HG03558 (cell line): ENCODE data around the gene SORCS1.

Source experiments
- ATAC-seq: cut with Tn5 transposase; IDR thresholded peaks from one replicate; pipeline ENCODE4 v1.9.1; 2021; ENCODE audit warnings: moderate number of reproducible peaks; ENCODE audit not compliant: unreplicated experiment; ENCODE audit errors: extremely low read depth

Gene SORCS1

DNA sequence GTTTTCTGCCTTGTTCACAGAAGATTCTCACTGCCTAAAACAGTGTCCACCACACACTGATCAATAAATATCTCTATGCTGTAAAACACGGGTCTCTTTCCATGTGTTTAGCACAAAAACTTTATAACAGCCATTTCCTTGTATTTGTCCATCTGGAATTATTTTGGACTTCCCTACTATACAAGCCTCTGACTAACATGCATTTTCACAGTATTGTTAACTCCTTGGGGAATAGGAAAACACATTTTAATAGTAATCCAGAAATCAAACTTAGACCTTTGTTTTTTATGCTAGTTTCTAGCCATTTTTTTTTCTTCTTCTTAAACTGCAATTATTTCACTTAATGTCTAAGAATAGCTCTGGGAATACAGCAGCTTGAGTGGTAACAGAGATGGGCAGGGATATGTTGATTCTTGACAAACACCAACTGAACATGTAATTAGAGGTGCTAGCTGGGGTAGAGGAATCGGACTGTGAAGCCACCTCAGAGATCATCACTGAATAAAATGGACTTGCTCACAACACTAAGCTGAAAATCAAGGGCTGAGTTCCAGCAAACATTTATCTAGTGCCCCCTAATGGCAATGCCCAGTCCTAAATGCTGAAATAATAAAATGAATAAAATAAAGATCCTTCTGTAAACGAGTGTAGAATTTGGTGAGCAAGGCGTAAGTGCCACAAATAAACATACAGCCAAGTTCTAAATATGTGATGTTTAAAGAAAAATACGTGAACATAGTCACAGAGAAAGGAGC lies 593.1 kb downstream of the SORCS1 start:
- ATAC-seq = no peak

DNA sequence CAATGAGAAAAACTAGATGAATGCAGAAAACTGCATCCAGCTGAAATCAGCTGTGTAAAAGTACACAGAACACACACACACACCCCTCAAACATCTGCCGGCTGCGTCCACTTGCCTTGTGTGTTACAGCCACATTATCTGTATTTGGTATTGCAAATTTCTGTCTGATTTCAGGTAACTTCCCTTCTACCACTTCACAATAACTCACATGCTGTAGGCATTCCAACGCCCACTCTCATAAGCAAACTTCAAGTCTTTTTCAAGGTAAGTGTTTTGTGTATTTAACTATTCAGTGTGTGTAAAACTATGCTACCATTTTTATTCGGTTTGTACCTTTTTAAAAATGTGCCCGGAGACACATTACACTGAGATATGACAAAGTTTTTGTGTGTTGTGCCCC lies 594.2 kb downstream of the SORCS1 start:
- no peak for ATAC-seq

DNA sequence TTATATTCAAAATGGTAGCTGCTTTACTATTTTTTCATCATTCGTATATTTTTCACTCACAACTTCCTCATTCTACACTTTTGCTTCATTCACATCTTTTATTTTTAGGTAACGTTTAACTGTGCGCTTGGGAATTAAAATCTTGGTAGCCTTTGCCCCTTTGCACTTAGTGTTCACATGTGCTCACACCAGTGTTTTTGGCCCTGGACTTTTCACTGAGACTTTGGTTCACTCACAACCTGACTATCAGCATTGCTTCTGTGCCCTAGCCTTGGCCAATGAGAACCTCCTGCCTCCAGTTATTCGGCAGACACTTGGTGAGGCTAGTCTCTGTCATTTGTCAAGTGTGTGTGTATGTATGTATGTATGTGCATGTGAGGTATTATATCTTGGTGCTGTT lies 596.9 kb downstream of the SORCS1 start:
- ATAC-seq = no peak

DNA sequence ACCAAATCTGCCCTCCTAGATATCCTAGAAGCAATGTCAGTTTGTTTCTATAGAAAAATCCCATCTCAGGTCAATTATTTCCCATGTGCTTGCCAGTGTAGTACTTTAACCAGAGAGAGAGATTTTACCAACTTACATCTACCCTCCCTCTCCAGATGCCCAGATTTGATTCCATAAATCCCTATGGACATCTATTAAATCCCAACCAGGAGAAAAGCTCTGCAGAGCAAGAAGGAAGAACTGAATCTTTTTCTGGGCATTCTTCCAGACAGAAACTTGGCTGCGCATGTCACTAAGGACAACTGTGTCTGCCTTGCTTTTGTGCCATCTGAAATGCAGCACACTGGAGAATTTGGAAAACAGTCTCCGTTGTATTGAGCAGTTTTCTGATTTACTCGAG lies 597.6 kb downstream of the SORCS1 start:
- no peak for ATAC-seq

GRCh38 chr10:106565546-106565945 lies 599.0 kb downstream of the SORCS1 start:
- no peak for ATAC-seq

DNA sequence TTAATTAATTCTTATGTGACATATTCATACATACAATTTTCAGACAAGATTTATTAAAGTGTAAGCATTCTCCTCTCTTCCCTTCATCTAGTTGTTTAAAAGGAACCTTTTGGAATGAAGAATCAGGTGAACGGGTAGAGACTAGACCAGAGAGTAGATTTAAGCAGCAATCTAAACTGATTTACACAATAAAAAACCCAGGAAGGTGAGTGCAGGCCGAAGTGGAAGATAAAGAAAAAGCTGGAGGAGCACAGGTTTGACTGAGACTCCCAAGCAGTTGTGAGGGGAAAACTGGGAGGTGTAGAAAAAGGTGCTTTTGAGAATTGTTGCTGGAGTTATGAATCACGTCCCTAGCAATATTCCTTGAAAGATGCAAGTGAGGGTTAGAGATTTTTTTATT lies 601.1 kb downstream of the SORCS1 start:
- no peak for ATAC-seq

DNA sequence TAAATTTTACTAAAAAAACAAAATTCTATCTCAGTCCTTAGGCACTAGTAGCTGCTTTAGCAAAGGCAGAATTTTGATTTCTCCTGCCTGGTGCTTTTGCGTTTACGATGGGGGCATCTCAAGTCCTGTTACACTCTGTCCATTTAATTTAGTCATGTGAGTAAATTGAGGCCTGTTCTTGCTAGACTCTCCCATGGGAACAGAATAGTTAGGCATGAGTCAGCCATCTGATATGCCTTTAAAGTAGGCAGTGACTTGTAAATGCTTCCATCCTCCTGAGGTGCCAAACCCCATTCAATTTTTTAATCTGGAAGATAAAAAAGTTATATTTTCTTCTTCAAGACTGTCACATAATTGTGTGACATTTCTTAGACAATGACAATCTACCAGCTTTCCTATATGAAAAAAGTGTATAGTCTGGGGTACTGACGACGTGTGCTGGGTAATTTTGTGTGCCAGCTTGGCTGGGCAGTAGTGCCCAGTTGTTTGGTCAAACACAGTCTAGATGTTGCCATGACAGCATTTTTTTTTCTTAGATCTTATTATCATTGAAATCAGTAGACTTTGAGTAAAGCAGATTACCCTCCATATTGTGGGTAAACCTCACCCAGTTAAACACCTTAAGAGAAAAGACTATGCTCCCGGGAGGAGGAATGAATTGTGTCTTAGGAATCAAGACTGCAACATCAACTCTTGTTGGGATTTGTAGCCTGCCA lies 603.4 kb downstream of the SORCS1 start:
- no peak for ATAC-seq

DNA sequence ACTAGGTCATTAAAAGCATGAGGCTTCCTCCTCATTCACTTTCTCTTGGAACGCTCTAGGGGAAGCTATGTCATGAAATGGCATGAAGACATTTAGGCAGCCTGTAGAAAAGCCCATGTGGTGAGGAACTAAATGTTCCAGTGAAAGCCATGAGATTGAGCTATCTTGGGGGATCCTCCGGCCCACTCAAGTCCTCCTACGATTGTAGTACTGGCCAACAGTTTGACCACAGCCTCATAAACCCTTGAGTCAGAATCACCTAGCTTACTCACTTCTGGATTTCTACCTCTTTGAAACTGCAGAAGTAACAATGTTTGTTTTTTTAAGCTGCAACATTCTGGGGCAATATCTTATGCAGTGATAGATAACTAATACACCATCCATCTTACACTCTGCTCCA lies 605.1 kb downstream of the SORCS1 start:
- no peak for ATAC-seq

GRCh38 chr10:106557951-106558733 lies 606.4 kb downstream of the SORCS1 start:
- ATAC-seq = no peak

DNA sequence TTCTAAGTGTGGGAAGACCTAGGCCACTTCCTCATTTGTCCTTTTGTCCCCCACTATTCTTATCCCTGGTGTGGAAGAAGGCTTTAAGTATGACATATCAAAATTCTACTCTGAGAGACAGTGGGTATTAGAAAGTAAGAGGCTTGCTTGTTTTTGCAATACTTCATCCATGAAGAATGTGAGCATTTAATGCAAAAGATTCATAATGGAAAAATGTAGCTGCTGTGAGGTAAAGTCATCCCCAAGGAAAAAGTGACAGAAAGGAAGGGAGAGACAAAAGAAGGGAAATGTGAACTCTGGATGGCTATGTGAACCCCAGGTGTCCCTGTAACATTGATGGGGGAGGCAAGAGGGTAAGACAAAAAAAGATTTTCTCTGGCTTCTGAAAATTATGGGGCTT lies 607.5 kb downstream of the SORCS1 start:
- ATAC-seq = no peak

DNA sequence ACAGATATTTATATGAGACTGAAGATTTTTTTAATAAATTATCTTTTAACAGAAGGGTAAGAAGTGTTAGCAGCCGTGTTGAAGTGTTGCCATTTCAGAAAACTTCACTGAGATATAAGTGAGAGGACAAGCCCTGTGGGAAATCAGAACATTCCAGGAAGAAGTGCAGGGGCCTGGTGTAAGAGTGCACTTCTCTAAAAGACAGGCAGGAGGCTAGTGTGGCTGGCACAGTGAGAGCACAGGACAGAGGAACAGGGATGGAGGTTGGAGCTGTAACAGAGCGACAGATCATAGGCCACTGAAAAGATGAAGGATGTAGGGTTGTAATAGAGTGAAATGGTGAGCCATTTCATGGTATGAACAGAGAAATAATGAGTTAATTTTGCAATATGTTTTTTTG lies 608.9 kb downstream of the SORCS1 start:
- no peak for ATAC-seq

GRCh38 chr10:106551501-106552062 lies 612.9 kb downstream of the SORCS1 start:
- ATAC-seq = no peak

GRCh38 chr10:106548832-106549231 lies 615.7 kb downstream of the SORCS1 start:
- ATAC-seq = no peak

- ATAC-seq = no peak
Measured at GRCh38 chr10:106547047-106547635, 617.4 kb downstream of the SORCS1 start.

GRCh38 chr10:106542461-106542860 lies 622.0 kb downstream of the SORCS1 start:
- ATAC-seq = no peak

GRCh38 chr10:106540645-106541044 lies 623.9 kb downstream of the SORCS1 start:
- no peak for ATAC-seq

GRCh38 chr10:106537866-106538265 lies 626.6 kb downstream of the SORCS1 start:
- no peak for ATAC-seq

DNA sequence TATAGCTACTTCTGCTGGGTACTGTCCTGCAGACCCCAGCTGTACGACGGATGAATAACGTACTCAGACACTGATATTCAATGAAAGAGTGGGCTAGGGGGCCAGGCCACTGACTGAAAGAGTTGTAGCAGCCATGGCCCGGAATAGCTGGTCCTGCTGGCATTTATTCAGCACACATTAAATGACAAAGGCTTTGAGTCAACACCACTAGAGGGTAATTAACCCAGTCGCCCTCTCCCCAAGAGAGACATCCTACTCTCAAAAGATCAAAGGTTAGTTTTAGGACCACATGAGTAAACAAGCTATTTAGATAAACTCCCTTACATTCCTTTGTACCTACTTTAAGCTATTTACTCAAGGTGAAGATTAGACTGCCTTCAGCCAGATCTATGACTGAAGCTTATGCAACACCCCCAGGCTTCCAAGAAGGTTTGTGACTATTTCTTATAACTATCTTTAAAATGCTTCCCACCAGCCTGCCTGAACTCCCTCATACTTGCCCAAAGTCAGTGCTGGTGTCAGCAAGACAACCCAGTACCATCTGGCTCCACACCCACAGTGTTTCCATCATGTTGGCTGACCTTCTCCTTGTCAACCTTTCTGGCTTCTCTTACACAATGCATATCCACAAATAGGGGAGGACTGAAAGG lies 629.1 kb downstream of the SORCS1 start:
- no peak for ATAC-seq

- no peak for ATAC-seq
Measured at GRCh38 chr10:106534441-106534840, 630.1 kb downstream of the SORCS1 start.

DNA sequence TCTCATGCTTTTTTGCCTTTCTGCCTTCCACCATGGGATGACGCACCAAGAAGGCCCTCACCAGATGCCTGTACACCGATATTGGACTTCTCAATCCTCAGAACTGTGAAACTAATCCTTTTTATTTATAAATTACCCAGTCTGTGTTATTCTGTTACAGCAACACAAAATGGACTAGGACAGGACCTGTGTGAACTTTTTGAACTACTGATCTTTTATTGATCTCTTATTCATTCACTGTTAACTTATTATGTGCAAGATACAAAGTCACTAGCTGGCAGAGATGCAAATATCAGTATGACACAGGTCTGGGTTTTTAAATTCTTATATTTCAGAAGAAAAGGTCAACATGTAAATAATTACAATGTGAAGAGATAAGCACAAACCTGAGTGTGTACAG lies 635.8 kb downstream of the SORCS1 start:
- no peak for ATAC-seq
